Panc1 (cell line): ENCODE measurements around the gene CFAP210.

Source experiments
- POLR2AphosphoS5 ChIP-seq: IDR thresholded peaks from 2 replicates; pipeline ENCODE4 v1.6.1; 2012; ENCODE audit warnings: mild to moderate bottlenecking, low read depth, low read length, moderate library complexity
- SIN3A ChIP-seq: IDR thresholded peaks from 2 replicates; pipeline ENCODE4 v1.6.1; 2012; ENCODE audit warnings: low read depth, mild to moderate bottlenecking, low read length, moderate library complexity, borderline replicate concordance; ENCODE audit not compliant: insufficient read depth
- TCF7L2 ChIP-seq: IDR thresholded peaks from 2 replicates; pipeline ENCODE4 v1.6.1; 2011; ENCODE audit warnings: mild to moderate bottlenecking, low read depth, low read length, inconsistent platforms
- TF ChIP-seq, protein P1 (sequence below): fragments of 450-650 bp; IDR thresholded peaks from 2 replicates; pipeline ENCODE4 v1.5.1; 2017; ENCODE audit warnings: mild to moderate bottlenecking
- TF ChIP-seq, protein P2 (sequence below), 2 experiments: IDR thresholded peaks; 2 replicates each; pipeline ENCODE4 v1.6.1; 2011 to 2012; ENCODE audit warnings: low read depth in 2 of 2, control low read depth in 1 of 2, low read length in 1 of 2, mild to moderate bottlenecking in 1 of 2, moderate library complexity in 1 of 2; ENCODE audit not compliant: insufficient read depth in 1 of 2

DNA sequence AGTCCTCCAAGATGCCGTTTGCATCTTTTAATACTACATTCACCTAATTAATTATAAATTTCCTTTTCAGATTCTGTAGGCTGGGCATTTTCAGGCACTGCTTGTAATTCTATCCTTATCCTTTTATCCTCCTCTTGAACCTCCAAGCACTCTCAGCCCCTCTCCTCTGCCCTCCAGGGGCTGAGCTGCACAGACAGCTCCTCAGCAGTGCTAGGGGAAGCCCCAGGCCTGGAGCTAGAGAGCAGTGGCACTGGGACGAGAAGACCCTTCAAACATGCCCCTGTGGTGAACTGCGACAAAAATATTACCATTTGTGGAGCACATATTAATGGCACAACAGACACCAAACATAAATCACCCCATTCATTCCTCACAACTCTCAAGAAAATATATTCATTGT lies 32.9 kb downstream of the CFAP210 start:
- TF ChIP-seq, protein P1, sequence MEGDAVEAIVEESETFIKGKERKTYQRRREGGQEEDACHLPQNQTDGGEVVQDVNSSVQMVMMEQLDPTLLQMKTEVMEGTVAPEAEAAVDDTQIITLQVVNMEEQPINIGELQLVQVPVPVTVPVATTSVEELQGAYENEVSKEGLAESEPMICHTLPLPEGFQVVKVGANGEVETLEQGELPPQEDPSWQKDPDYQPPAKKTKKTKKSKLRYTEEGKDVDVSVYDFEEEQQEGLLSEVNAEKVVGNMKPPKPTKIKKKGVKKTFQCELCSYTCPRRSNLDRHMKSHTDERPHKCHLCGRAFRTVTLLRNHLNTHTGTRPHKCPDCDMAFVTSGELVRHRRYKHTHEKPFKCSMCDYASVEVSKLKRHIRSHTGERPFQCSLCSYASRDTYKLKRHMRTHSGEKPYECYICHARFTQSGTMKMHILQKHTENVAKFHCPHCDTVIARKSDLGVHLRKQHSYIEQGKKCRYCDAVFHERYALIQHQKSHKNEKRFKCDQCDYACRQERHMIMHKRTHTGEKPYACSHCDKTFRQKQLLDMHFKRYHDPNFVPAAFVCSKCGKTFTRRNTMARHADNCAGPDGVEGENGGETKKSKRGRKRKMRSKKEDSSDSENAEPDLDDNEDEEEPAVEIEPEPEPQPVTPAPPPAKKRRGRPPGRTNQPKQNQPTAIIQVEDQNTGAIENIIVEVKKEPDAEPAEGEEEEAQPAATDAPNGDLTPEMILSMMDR, result no peak
- no peak for TF ChIP-seq POLR2AphosphoS5
- TF ChIP-seq, protein P2, sequence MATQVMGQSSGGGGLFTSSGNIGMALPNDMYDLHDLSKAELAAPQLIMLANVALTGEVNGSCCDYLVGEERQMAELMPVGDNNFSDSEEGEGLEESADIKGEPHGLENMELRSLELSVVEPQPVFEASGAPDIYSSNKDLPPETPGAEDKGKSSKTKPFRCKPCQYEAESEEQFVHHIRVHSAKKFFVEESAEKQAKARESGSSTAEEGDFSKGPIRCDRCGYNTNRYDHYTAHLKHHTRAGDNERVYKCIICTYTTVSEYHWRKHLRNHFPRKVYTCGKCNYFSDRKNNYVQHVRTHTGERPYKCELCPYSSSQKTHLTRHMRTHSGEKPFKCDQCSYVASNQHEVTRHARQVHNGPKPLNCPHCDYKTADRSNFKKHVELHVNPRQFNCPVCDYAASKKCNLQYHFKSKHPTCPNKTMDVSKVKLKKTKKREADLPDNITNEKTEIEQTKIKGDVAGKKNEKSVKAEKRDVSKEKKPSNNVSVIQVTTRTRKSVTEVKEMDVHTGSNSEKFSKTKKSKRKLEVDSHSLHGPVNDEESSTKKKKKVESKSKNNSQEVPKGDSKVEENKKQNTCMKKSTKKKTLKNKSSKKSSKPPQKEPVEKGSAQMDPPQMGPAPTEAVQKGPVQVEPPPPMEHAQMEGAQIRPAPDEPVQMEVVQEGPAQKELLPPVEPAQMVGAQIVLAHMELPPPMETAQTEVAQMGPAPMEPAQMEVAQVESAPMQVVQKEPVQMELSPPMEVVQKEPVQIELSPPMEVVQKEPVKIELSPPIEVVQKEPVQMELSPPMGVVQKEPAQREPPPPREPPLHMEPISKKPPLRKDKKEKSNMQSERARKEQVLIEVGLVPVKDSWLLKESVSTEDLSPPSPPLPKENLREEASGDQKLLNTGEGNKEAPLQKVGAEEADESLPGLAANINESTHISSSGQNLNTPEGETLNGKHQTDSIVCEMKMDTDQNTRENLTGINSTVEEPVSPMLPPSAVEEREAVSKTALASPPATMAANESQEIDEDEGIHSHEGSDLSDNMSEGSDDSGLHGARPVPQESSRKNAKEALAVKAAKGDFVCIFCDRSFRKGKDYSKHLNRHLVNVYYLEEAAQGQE (IDR thresholded peaks at IDR 0.05; ENCODE audit: insufficient read depth in 1 of 2, low read depth in 2 of 2, low read length in 1 of 2), result no peak
- TF ChIP-seq SIN3A, result no peak
- no peak for TF ChIP-seq TCF7L2
